Measurements from ENCODE around the gene PRIM2. TPM values are rescaled to one million over a fixed set of nuclear protein-coding genes. Genes with fewer than 3 reads are reported as not detected.
A peak's percentile ranks its signal among the peaks of the same experiment; 100 is the strongest.

Gene PRIM2
- total and polyA plus RNA-seq, 2 experiments from 2014 or later, result 27.9 to 61.3 TPM

GRCh38 chr6:57276946-57277345 lies 40.5 kb upstream of the PRIM2 start:
- no peaks in the 10 kb centered on the region for H3K36me3 ChIP-seq (ENCODE audit: low read depth)
- H3K79me2 ChIP-seq (ENCODE audit: insufficient read depth), result no peaks in the 10 kb centered on the region
- no peaks in the 10 kb centered on the region for H3K9me3 ChIP-seq (ENCODE audit: low read depth)
- no peak overlapping the region for H3K4me3 ChIP-seq
- no peak overlapping the region for H3K9ac ChIP-seq
- H3F3A ChIP-seq (ENCODE audit: insufficient read depth), result no peaks in the 10 kb centered on the region
- H3K4me1 ChIP-seq (ENCODE audit: insufficient read depth), result peaks cover 8% of the 10 kb centered on the region; the same call in 1 of the 2 replicates
- no peak overlapping the region for H3K27ac ChIP-seq
- in situ Hi-C loops (cut with MboI), result no loop called here
- no peak for DNase-seq
- no peak overlapping the region for H2AFZ ChIP-seq
- TF ChIP-seq EZH2phosphoT487 (IDR thresholded peaks at IDR 0.05; ENCODE audit: insufficient read depth, low read depth) (no peak), EZH2 (IDR thresholded peaks at IDR 0.05; ENCODE audit: insufficient read depth, poor library complexity, severe bottlenecking) (no peak)
- H3K27me3 ChIP-seq (replicated peaks; ENCODE audit: insufficient read depth), result no peaks in the 10 kb centered on the region
- no peaks in the 10 kb centered on the region for H4K20me1 ChIP-seq (ENCODE audit: insufficient read depth)
- H3K9me2 ChIP-seq (ENCODE audit: insufficient read depth), result no peaks in the 10 kb centered on the region
- no peak overlapping the region for H3K4me2 ChIP-seq (ENCODE audit: unreplicated experiment)

GRCh38 chr6:57278570-57278969 lies 38.9 kb upstream of the PRIM2 start:
- in situ Hi-C loops (cut with MboI), result no loop called here
- H3K79me2 ChIP-seq (ENCODE audit: insufficient read depth), result no peaks in the 10 kb centered on the region
- H3K4me3 ChIP-seq, result no peak overlapping the region
- WGBS, 2 experiments (ENCODE audit: low coverage in 1 of 2, low lambda C conversion rate in 2 of 2, missing lambda C conversion rate in 2 of 2), result 83 to 88% methylated on average over 2 of the region's 2 CpGs
- no peaks in the 10 kb centered on the region for H3K27me3 ChIP-seq (replicated peaks; ENCODE audit: insufficient read depth)
- TF ChIP-seq EZH2 (IDR thresholded peaks at IDR 0.05; ENCODE audit: insufficient read depth, poor library complexity, severe bottlenecking), result no peak
- no peak for TF ChIP-seq EZH2phosphoT487 (IDR thresholded peaks at IDR 0.05; ENCODE audit: insufficient read depth, low read depth)
- DNase-seq, result no peak
- H3K9me2 ChIP-seq (ENCODE audit: insufficient read depth), result 0 out of 2 replicates have a peak, but pooled peaks cover 4% of the 10 kb centered on the region
- H3K9ac ChIP-seq, result no peak overlapping the region
- no peaks in the 10 kb centered on the region for H3F3A ChIP-seq (ENCODE audit: insufficient read depth)
- H3K4me2 ChIP-seq (ENCODE audit: unreplicated experiment), result no peak overlapping the region
- H3K9me3 ChIP-seq (ENCODE audit: low read depth), result no peaks in the 10 kb centered on the region
- H3K36me3 ChIP-seq (ENCODE audit: low read depth), result no peaks in the 10 kb centered on the region
- peak overlapping the region; percentile 47; the same call in 1 of the 2 replicates for H2AFZ ChIP-seq
- H3K27ac ChIP-seq, result no peak overlapping the region
- peaks cover 8% of the 10 kb centered on the region; the same call in 1 of the 2 replicates for H3K4me1 ChIP-seq (ENCODE audit: insufficient read depth)
- no peaks in the 10 kb centered on the region for H4K20me1 ChIP-seq (ENCODE audit: insufficient read depth)

- Histone ChIP-seq H3K36me3 (ENCODE audit: low read depth) (no peaks in the 10 kb centered on the region), H3K9me3 (ENCODE audit: low read depth) (no peaks in the 10 kb centered on the region), H4K20me1 (ENCODE audit: insufficient read depth) (no peaks in the 10 kb centered on the region), H3K79me2 (ENCODE audit: insufficient read depth) (no peaks in the 10 kb centered on the region), H3K27ac (no peak overlapping the region), H2AFZ (peak overlapping the region; percentile 47; the same call in 1 of the 2 replicates), H3K4me3 (no peak overlapping the region), H3K27me3 (replicated peaks; ENCODE audit: insufficient read depth) (no peaks in the 10 kb centered on the region), H3F3A (ENCODE audit: insufficient read depth) (no peaks in the 10 kb centered on the region), H3K9me2 (ENCODE audit: insufficient read depth) (0 out of 2 replicates have a peak, but pooled peaks cover 8% of the 10 kb centered on the region), H3K9ac (no peak overlapping the region), H3K4me2 (ENCODE audit: unreplicated experiment) (no peak overlapping the region), H3K4me1 (ENCODE audit: insufficient read depth) (peaks cover 8% of the 10 kb centered on the region; the same call in 1 of the 2 replicates)
- 38 to 44% methylated on average over 2 of the region's 2 CpGs for WGBS, 2 experiments (ENCODE audit: low coverage in 1 of 2, low lambda C conversion rate in 2 of 2, missing lambda C conversion rate in 2 of 2)
- in situ Hi-C loops (cut with MboI), result no loop called here
- DNase-seq, result no peak
- TF ChIP-seq EZH2 (IDR thresholded peaks at IDR 0.05; ENCODE audit: insufficient read depth, poor library complexity, severe bottlenecking), result no peak
- TF ChIP-seq EZH2phosphoT487 (IDR thresholded peaks at IDR 0.05; ENCODE audit: insufficient read depth, low read depth), result no peak
These were observed 38.4 kb upstream of the PRIM2 start for GRCh38 chr6:57279013-57279412.

GRCh38 chr6:57283106-57283505 lies 34.3 kb upstream of the PRIM2 start:
- 0 out of 2 replicates have a peak, but pooled peaks cover 8% of the 10 kb centered on the region for H3K9me2 ChIP-seq (ENCODE audit: insufficient read depth)
- H4K20me1 ChIP-seq (ENCODE audit: insufficient read depth), result no peaks in the 10 kb centered on the region
- no peak overlapping the region for H3K4me2 ChIP-seq (ENCODE audit: unreplicated experiment)
- 0 out of 2 replicates have a peak overlapping the region, but pooled peaks have one; percentile 1 for H2AFZ ChIP-seq
- no peak overlapping the region for H3K4me3 ChIP-seq
- no peaks in the 10 kb centered on the region for H3F3A ChIP-seq (ENCODE audit: insufficient read depth)
- no peaks in the 10 kb centered on the region for H3K79me2 ChIP-seq (ENCODE audit: insufficient read depth)
- in situ Hi-C loops (cut with MboI), result no loop called here
- DNase-seq, result no peak
- H3K4me1 ChIP-seq (ENCODE audit: insufficient read depth), result 0 out of 2 replicates have a peak, but pooled peaks cover 8% of the 10 kb centered on the region
- no peak overlapping the region for H3K27ac ChIP-seq
- no peaks in the 10 kb centered on the region for H3K9me3 ChIP-seq (ENCODE audit: low read depth)
- no peaks in the 10 kb centered on the region for H3K36me3 ChIP-seq (ENCODE audit: low read depth)
- TF ChIP-seq EZH2 (IDR thresholded peaks at IDR 0.05; ENCODE audit: insufficient read depth, poor library complexity, severe bottlenecking), result no peak
- no peak for TF ChIP-seq EZH2phosphoT487 (IDR thresholded peaks at IDR 0.05; ENCODE audit: insufficient read depth, low read depth)
- no peaks in the 10 kb centered on the region for H3K27me3 ChIP-seq (replicated peaks; ENCODE audit: insufficient read depth)
- H3K9ac ChIP-seq, result no peak overlapping the region

Data from GM23248 (cell line).